Left kidney (tissue), 2 donors: ENCODE data around the gene SMURF2. TPM values are rescaled to one million over a fixed set of nuclear protein-coding genes. Genes with fewer than 3 reads are reported as not detected.

Experiments used
- DNase-seq: peaks from one replicate; pipeline ENCODE4 v3.0.0-alpha.2; 2013
- polyA plus RNA-seq: library from polyadenylated mRNA; unstranded; fragments of 120-200 nt; gene quantifications from one replicate; pipeline ENCODE4 v1.2.1, GENCODE V29; 2013; ENCODE audit not compliant: insufficient read length

SMURF2 gene
- polyA plus RNA-seq, 1 donor, result 42.5 TPM

DNA sequence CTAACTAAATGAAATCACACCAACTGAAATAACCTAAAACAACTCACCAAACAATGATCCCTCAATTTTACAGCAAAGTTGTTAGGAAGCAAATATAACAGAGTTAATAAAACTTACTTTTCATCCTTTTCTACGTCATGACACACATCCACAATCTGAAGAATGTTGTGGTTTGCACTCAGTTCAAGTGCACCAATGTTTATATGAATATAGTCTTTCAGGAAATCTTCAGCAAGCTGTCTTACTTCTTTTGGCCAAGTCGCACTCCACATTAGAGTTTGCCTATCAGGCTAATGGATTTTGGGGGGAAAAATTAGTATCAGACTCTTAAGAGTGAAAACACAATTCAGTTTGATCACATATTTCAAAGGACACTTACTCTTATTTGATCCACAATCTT lies 159.3 kb downstream of the SMURF2 start:
- DNase-seq, result no peak

DNA sequence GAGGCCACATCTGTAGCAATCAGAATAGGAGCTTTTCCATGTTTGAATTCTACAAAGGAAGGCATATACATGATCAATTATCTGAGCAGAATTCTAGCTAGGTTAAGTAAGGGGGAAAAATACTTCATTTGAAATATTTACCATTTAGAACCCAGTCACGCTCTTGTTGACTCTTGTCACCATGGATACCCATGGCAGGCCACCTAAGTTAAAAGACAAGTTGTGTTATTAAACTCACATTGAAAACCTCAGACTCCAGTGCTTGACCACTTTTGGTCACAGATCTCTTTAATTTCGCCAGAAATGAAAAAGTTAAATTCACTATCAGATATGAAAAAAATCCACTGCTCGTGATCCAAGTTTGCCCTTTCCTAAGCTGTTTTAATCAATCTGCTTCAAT lies 160.1 kb downstream of the SMURF2 start:
- no peak for DNase-seq

DNA sequence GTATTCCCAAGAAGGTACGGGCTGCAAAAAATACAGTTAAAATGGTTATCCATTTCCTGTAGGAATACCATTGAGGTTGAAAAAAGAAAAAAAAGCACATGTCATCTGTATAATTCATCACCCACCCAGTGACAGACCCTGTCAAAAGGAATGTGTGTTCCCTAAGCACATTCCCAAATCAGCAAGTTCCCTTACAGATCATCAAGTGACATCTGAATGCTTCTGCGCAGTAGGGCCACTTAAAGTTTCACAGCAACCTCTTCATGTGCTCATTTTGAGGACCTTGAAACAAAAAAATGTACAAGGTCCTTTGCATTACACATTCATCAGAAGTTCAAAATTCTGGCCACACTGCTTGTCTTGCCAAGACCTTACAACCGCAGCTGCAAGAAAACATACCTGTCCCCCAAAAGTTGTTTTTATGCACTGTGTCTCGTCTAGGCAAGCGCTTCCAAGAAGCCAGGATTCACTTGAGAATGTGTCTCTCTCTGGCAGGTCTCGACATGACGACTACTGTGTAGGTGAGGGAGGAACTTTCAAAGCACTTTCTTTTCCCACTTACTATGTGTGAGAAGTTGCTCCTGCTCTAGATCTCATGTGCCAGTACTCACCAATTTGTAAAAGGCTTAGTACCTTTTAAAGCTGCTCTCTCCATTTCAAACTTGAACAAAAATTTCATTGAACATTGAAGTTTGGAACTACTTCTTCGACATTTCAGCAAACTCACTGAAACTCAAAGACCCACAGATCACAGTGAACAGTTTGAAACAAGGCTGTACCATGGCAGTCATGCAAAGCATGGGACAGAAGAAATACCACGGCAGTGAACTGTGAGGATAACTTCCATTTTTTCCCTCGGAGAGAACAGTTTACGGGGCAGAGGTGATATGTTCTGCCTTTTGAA lies 161.0 kb downstream of the SMURF2 start:
- DNase-seq, result no peak

GRCh38 chr17:64500487-64500859 lies 161.6 kb downstream of the SMURF2 start:
- no peak for DNase-seq

GRCh38 chr17:64499805-64500486 lies 162.2 kb downstream of the SMURF2 start:
- DNase-seq, result no peak

- no peak for DNase-seq
Observed at GRCh38 chr17:64498308-64499203, 163.6 kb downstream of the SMURF2 start.

GRCh38 chr17:64497565-64498035 lies 164.5 kb downstream of the SMURF2 start:
- DNase-seq, result no peak

GRCh38 chr17:64496786-64497564 lies 165.1 kb downstream of the SMURF2 start, which contains the start of gene POLG2:
Gene POLG2 (minus strand): TSS chr17:64497054. CDS start chr17:64496968, 86 bp downstream.
- DNase-seq, result peak; percentile 87

- DNase-seq, result no peak
Observed at GRCh38 chr17:64496348-64496785, 165.7 kb downstream of the SMURF2 start.

Other genes starting within 250 kb of the SMURF2 start
- 2.5 TPM for gene MILR1, start 213.2 kb downstream of the SMURF2 start, polyA plus RNA-seq
- gene POLG2, start 165.3 kb downstream of the SMURF2 start, polyA plus RNA-seq, result 59.0 TPM
- gene DDX5, start 156.0 kb downstream of the SMURF2 start, polyA plus RNA-seq, result 945 TPM
- 194 TPM for gene CEP95, start 155.3 kb downstream of the SMURF2 start, polyA plus RNA-seq